CD14-positive monocyte (primary cell): Measurements from ENCODE around the gene SLC6A6. TPM values are rescaled to one million over a fixed set of nuclear protein-coding genes. Genes with fewer than 3 reads are reported as not detected.

Source experiments
- DNase-seq, 3 donors: peaks; one replicate each; pipeline ENCODE4 v3.0.0-alpha.2; 2011 to 2022
- H2AFZ ChIP-seq: 2 replicates; pipeline ENCODE4 v1.6.0; 2012; ENCODE audit warnings: mild to moderate bottlenecking, low read depth, low read length, inconsistent platforms; ENCODE audit not compliant: insufficient read depth, poor library complexity, severe bottlenecking
- H3K27ac ChIP-seq, 2 donors: 1 replicate in 1 of 2; 2 replicates in 1 of 2; pipeline ENCODE4 v1.5.1; 2012 to 2013; ENCODE audit warnings: low read length in 2 of 2, control low read depth in 1 of 2, inconsistent platforms in 1 of 2, low read depth in 1 of 2, mild to moderate bottlenecking in 1 of 2
- H3K27me3 ChIP-seq, 2 donors: one replicate each; pipeline versions ENCODE4 v1.6.0 to v1.6.1; 2011 to 2013; ENCODE audit warnings: low read length in 2 of 2; ENCODE audit not compliant: control insufficient read depth in 2 of 2, insufficient read depth in 2 of 2
- H3K36me3 ChIP-seq, 2 donors: replicated peaks in 1 of 2; 1 replicate in 1 of 2; 2 replicates in 1 of 2; pipeline versions ENCODE4 v1.5.1 to v1.6.1; 2012 to 2013; ENCODE audit warnings: low read length in 2 of 2, control low read depth in 1 of 2, inconsistent platforms in 1 of 2, mild to moderate bottlenecking in 1 of 2; ENCODE audit not compliant: insufficient read depth in 2 of 2, control insufficient read depth in 1 of 2
- H3K4me1 ChIP-seq, 2 donors: 1 replicate in 1 of 2; 2 replicates in 1 of 2; pipeline versions ENCODE4 v1.5.1 to v1.6.1; 2012 to 2013; ENCODE audit warnings: low read length in 2 of 2, control low read depth in 1 of 2, inconsistent platforms in 1 of 2, mild to moderate bottlenecking in 1 of 2, moderate library complexity in 1 of 2; ENCODE audit not compliant: insufficient read depth in 2 of 2, control insufficient read depth in 1 of 2
- H3K4me2 ChIP-seq: replicated peaks from 2 replicates; pipeline ENCODE3; 2012; ENCODE audit warnings: low read length, moderate library complexity, mild to moderate bottlenecking; ENCODE audit not compliant: poor library complexity, severe bottlenecking; ENCODE audit errors: extremely low read depth
- H3K4me3 ChIP-seq, 3 experiments: fragments of 200-600 bp in 1 of 3; sonication (generic) in 1 of 3; replicated peaks in 1 of 3; 1 replicate in 2 of 3; 2 replicates in 1 of 3; pipeline ENCODE4 v1.5.1; 2011 to 2013; ENCODE audit warnings: low read length in 3 of 3, mild to moderate bottlenecking in 3 of 3, control low read depth in 2 of 3, low read depth in 2 of 3, inconsistent platforms in 1 of 3, moderate library complexity in 1 of 3
- H3K79me2 ChIP-seq: 2 replicates; pipeline ENCODE4 v1.6.0; 2012; ENCODE audit warnings: mild to moderate bottlenecking, control low read depth, inconsistent platforms, low read length, moderate library complexity; ENCODE audit not compliant: insufficient read depth
- H3K9ac ChIP-seq: 2 replicates; pipeline ENCODE4 v1.6.0; 2017; ENCODE audit warnings: low read length, mild to moderate bottlenecking; ENCODE audit not compliant: insufficient read depth, poor library complexity, severe bottlenecking
- H3K9me3 ChIP-seq, 2 donors: replicated peaks in 1 of 2; 1 replicate in 1 of 2; 2 replicates in 1 of 2; pipeline versions ENCODE4 v1.5.1 to v1.6.1; 2012 to 2013; ENCODE audit warnings: low read length in 2 of 2, control low read depth in 1 of 2; ENCODE audit not compliant: control insufficient read depth in 1 of 2, insufficient read depth in 1 of 2
- H4K20me1 ChIP-seq: 2 replicates; pipeline ENCODE4 v1.6.0; 2012; ENCODE audit warnings: mild to moderate bottlenecking, low read length, control low read depth, moderate library complexity; ENCODE audit not compliant: insufficient read depth
- H3K27ac Mint-ChIP-seq, 7 donors: one replicate each; pipeline ENCODE4 v1.8.0; 2020; ENCODE audit warnings: mild to moderate bottlenecking in 7 of 7, mixed read lengths in 7 of 7, moderate library complexity in 6 of 7, inconsistent platforms in 2 of 7
- H3K27me3 Mint-ChIP-seq, 3 donors: one replicate each; pipeline ENCODE4 v1.8.0; 2021 to 2022; ENCODE audit warnings: low read depth in 3 of 3, mild to moderate bottlenecking in 3 of 3, mixed read lengths in 3 of 3, moderate library complexity in 3 of 3, inconsistent platforms in 1 of 3
- H3K36me3 Mint-ChIP-seq, 2 donors: one replicate each; pipeline ENCODE4 v1.8.0; 2020; ENCODE audit warnings: mixed read lengths in 2 of 2, inconsistent platforms in 1 of 2, mild to moderate bottlenecking in 1 of 2
- H3K4me1 Mint-ChIP-seq: one replicate; pipeline ENCODE4 v1.8.0; 2020; ENCODE audit warnings: mild to moderate bottlenecking, mixed read lengths
- H3K4me3 Mint-ChIP-seq, 2 donors: one replicate each; pipeline ENCODE4 v1.8.0; 2020; ENCODE audit warnings: mild to moderate bottlenecking in 2 of 2, mixed read lengths in 2 of 2, moderate library complexity in 1 of 2
- H3K9me3 Mint-ChIP-seq, 7 donors: one replicate each; pipeline ENCODE4 v1.8.0; 2020 to 2022; ENCODE audit warnings: mixed read lengths in 7 of 7, mild to moderate bottlenecking in 6 of 7, moderate library complexity in 6 of 7, inconsistent platforms in 2 of 7
- CTCF ChIP-seq: fragments of 200-600 bp; IDR thresholded peaks from one replicate; pipeline ENCODE4 v1.8.0; 2022; ENCODE audit warnings: antibody characterized with exemption, mild to moderate bottlenecking
- WGBS: methylation state at CpG from one replicate; pipeline ENCODE4 v1.1.5; 2013; ENCODE audit warnings: missing lambda C conversion rate; ENCODE audit not compliant: insufficient coverage; 5-methylcytosine and 5-hydroxymethylcytosine counted together
- intact Hi-C, 2 donors: fragments of 100-400 bp; cut with micrococcal nuclease; formaldehyde crosslinking; loops; one replicate each; pipeline versions ENCODE4 v1.15.0 to v1.15.1; 2023
- polyA plus RNA-seq, 3 donors: library from polyadenylated mRNA; depleted of rRNA in 1 of 3; unstranded in 2 of 3; stranded (reverse) in 1 of 3; fragments of 300-500 nt in 2 of 3; fragments of >200 nt in 1 of 3; fragmentation: Illumina TruSeq in 2 of 3; gene quantifications; 1 replicate in 2 of 3; 2 replicates in 1 of 3; pipeline ENCODE4 v1.2.3, GENCODE V29; 2012 to 2021

SLC6A6 gene
- polyA plus RNA-seq, 3 donors = 18.4 to 136 (median 24.5) TPM

GRCh38 chr3:14359348-14359747 lies 43.1 kb upstream of the SLC6A6 start:
- peaks cover 1 to 10% (median 10%) of the 10 kb centered on the region in 3 donors for H3K27me3 Mint-ChIP-seq

GRCh38 chr3:14360123-14360881 lies 42.1 kb upstream of the SLC6A6 start:
- no peak overlapping the region for H3K27ac ChIP-seq
- peaks cover 10 to 11% of the 10 kb centered on the region in 2 donors for H3K4me1 ChIP-seq
- intact Hi-C loops = loop anchor here in 1 of 2 donors (5.0 kb wide), 1 partner anchor 37 kb away; no protein-coding TSS in a partner anchor
- no peaks in the 10 kb centered on the region for H3K79me2 ChIP-seq
- H3K27ac Mint-ChIP-seq = peak overlapping the region in 1 of 7 donors; percentile 3
- DNase-seq = no peak
- peaks cover 3 to 10% (median 10%) of the 10 kb centered on the region in 3 donors for H3K27me3 Mint-ChIP-seq
- 93% methylated on average over 14 of the region's 14 CpGs for WGBS
- no peaks in the 10 kb centered on the region for H3K9me3 ChIP-seq
- H3K36me3 Mint-ChIP-seq = no peaks in the 10 kb centered on the region
- no peak overlapping the region for H3K4me2 ChIP-seq
- H3K4me3 Mint-ChIP-seq = no peak overlapping the region
- H3K9me3 Mint-ChIP-seq = no peaks in the 10 kb centered on the region
- H4K20me1 ChIP-seq = no peaks in the 10 kb centered on the region
- no peaks in the 10 kb centered on the region for H3K27me3 ChIP-seq
- no peak for TF ChIP-seq CTCF
- no peak overlapping the region for H3K4me3 ChIP-seq
- H3K9ac ChIP-seq = no peak overlapping the region
- H2AFZ ChIP-seq = no peak overlapping the region
- H3K4me1 Mint-ChIP-seq = peaks cover 13% of the 10 kb centered on the region
- H3K36me3 ChIP-seq = no peaks in the 10 kb centered on the region

More at GRCh38 chr3:14359348-14359747, 43.1 kb upstream of the SLC6A6 start:
- no peaks in the 10 kb centered on the region for H3K9me3 ChIP-seq
- no peaks in the 10 kb centered on the region for H3K79me2 ChIP-seq
- H3K27me3 ChIP-seq = no peaks in the 10 kb centered on the region
- no peaks in the 10 kb centered on the region for H3K9me3 Mint-ChIP-seq
- H3K4me1 Mint-ChIP-seq = peaks cover 10% of the 10 kb centered on the region
- no peak overlapping the region for H2AFZ ChIP-seq
- intact Hi-C loops = no loop called here
- H3K27ac ChIP-seq = no peak overlapping the region
- H3K27ac Mint-ChIP-seq = no peak overlapping the region
- DNase-seq = no peak
- H3K4me3 Mint-ChIP-seq = no peak overlapping the region
- no peaks in the 10 kb centered on the region for H4K20me1 ChIP-seq
- H3K4me2 ChIP-seq = no peak overlapping the region
- H3K36me3 ChIP-seq = no peaks in the 10 kb centered on the region
- peaks cover 9 to 10% of the 10 kb centered on the region in 2 donors for H3K4me1 ChIP-seq
- no peak overlapping the region for H3K9ac ChIP-seq
- 100% methylated on average over 2 of the region's 3 CpGs for WGBS
- TF ChIP-seq CTCF = no peak
- H3K36me3 Mint-ChIP-seq = no peaks in the 10 kb centered on the region
- H3K4me3 ChIP-seq = no peak overlapping the region
